ENCODE measurements around the gene CGB7.
"Not testable (repeated sequence)": the region's sequence is repeated elsewhere in the genome, so short reads cannot be mapped to it uniquely, and the experiment has no call there.

Gene CGB7

DNA sequence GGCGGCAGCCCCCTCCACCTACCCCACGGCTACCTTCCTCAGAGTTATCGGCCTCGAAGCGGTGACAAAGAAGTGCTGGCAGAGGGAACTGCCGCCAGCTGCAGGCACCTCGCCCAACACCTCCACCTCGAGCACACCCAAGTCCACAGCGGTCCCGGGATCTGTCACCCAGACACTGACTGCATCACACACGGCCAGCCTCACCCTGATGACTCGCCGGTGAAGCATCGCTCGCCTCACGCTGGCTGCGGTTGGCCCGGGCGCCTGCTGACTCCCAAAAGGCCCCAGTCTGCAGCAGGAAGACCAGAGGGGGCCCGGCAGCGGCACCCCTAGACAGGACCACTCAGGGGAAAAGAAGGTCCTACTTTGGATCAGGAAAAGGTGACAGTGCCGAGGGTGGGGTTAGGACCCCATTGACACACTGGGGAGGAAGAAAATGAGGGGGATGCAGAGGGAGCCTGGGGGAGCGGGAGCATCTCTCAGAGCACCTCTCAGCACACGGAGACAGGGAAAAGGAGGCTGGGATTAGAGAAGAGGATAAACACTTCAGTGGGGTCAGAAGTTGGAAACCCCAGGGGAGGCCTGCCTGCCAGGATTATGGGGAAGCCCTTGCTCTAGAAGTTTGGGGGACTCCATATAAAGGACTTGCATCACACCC lies 7.0 kb downstream of the CGB7 start:
- DNase-seq; intact Hi-C loops (cut with DNase I): not testable (repeated sequence)

DNA sequence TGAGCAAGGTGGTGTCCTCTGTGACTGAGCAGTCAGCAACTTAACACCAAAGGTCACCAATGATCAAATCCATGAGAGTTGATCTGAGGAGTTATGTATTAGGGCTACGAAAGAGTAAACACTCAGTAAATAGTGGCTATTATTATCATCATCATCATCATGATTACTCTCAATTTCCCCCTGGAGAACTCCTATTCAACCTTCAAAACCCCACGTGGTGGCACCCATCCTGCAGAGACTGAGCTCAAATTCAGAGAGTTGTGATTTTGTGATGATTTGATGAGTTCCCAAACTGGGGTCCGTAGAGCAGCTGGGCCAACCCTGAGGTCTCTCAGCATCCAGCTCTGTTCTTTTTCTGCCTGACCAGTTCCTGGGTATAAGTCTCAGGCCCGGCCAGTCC lies 7.7 kb downstream of the CGB7 start:
- intact Hi-C loops (cut with DNase I); DNase-seq: not testable (repeated sequence)

GRCh38 chr19:49049011-49049410 lies 8.5 kb downstream of the CGB7 start, which contains the start of gene CGB8:
Gene CGB8 (minus strand): TSS chr19:49049111. CDS start chr19:49048739, 372 bp downstream.
- intact Hi-C loops (cut with DNase I); DNase-seq: not testable (repeated sequence)

GRCh38 chr19:49043548-49043947 lies 14.0 kb downstream of the CGB7 start, which contains the start of gene CGB5:
Gene CGB5 (plus strand): TSS chr19:49043848. CDS start chr19:49044210, 362 bp downstream.
- DNase-seq; intact Hi-C loops (cut with DNase I): not testable (repeated sequence)

GRCh38 chr19:49042666-49043065 lies 14.9 kb downstream of the CGB7 start:
- intact Hi-C loops (cut with DNase I); DNase-seq: not testable (repeated sequence)

DNA sequence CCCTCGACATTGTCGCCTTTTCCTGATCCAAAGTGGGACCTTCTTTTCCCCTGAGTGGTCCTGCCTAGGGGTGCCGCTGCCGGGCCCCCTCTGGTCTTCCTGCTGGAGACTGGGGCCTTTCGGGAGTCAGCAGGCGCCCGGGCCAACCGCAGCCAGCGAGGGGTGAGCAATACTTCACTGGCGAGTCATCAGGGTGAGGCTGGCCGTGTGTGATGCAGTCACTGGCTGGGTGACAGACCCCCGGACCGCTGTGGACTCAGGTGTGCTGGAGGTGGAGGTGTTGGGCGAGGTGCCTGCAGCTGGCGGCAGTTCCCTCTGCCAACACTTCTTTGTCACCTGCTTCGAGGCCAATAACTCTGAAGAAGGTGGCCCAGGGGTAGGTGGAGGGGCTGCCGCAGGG lies 15.4 kb downstream of the CGB7 start:
- intact Hi-C loops (cut with DNase I) = no loop called here
- DNase-seq = no peak

DNA sequence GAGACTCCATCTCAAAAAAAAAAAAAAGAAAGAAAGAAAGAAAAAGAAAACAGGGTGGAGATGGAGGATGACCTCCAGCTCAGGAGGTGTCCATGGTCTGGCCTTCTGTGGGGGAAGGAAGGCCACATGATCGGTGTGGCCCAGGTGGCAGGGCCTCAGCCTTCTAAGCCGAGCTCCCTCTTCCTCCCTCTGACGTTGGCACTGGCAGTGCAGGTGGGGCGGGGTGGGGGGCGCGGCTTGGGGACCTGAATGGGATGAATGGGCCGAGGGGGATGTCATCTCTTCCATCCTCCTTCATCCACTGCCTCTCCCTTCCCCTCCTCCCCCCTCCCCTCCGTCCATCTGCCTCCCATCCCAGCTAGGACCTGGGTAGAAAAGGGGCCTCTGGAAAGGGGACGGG lies 17.8 kb downstream of the CGB7 start:
- intact Hi-C loops (cut with DNase I); DNase-seq: not testable (repeated sequence)

GRCh38 chr19:49038557-49039276 lies 18.8 kb downstream of the CGB7 start:
- DNase-seq; intact Hi-C loops (cut with DNase I): not testable (repeated sequence)

- intact Hi-C loops (cut with DNase I) = not testable (repeated sequence)
Measured at GRCh38 chr19:49038111-49038510, 19.4 kb downstream of the CGB7 start.

DNA sequence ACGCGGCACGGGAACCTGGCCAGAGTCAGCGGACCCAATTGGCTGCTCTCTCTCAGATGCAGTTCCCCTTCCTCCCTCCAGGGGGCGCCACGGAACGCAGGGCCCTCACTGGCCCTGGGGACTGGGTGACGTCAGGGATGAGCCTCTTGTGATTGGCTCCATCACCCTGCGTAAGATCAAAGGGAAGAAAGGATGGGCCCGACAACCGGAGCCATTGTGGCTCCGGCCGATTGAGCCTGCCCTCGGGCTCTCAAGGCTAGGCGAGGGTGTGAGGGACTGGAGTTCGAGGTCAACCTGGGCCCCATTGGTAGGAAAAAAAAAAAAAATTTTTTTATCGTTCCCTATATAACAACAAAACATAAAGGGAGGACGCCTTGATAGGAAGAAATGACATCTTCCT lies 20.7 kb downstream of the CGB7 start, which contains the start of gene CGB1:
Gene CGB1, minus strand, starts transcription at position 81 of the 400 bp plus-strand sequence. CDS start 184 bp downstream, outside the sequence.
- intact Hi-C loops (cut with DNase I) = not testable (repeated sequence)

More at GRCh38 chr19:49038111-49038510, 19.4 kb downstream of the CGB7 start:
- not testable (repeated sequence) for DNase-seq

DNA sequence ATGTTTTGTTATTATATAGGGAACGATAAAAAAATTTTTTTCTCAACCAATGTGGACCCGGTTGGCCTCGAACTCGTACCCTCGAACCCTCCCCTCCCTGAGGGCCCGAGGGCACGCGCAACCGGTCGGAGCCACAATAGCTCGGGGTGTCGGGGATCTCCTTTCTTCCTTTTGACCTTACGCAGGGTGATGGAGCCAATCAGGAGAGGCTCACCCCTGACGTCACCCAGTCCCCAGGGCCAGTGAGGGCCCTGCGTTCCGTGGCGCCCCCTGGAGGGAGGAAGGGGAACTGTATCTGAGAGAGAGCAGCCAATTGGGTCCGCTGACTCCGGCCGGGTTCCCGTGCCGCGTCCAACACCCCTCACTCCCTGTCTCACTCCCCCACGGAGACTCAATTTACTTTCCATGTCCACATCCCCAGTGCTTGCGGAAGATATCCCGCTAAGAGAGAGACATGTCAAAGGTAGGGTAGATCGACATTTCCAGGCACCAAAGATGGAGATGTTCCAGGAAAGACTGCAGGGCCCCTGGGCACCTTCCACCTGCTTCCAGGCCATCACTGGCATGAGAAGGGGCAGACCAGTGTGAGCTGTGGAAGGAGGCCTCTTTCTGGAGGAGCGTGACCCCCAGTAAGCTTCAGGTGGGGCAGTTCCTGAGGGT lies 25.8 kb downstream of the CGB7 start, which contains the start of gene CGB2:
Gene CGB2, plus strand, starts transcription at position 249 of the 660 bp plus-strand sequence. Its CDS starts 206 bp downstream, at position 455.
- DNase-seq = peak in 1 of 42 donors; percentile 39
- intact Hi-C loops (cut with DNase I) = not testable (repeated sequence)

More for the DNA sequence above, 20.7 kb downstream of the CGB7 start, which contains the start of gene CGB1:
- not testable (repeated sequence) for DNase-seq

DNA sequence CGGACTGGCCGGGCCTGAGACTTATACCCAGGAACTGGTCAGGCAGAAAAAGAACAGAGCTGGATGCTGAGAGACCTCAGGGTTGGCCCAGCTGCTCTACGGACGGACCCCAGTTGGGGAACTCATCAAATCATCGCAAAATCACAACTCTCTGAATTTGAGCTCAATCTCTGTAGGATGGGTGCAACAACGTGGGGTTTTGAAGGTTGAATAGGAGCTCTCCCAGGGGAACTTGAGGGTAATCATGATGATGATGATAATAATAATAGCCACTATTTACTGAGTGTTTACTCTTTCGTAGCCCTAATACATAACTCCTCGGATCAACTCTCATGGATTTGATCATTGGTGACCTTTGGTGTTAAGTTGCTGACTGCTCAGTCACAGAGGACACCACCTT lies 27.2 kb downstream of the CGB7 start:
- intact Hi-C loops (cut with DNase I); DNase-seq: not testable (repeated sequence)

GRCh38 chr19:49029749-49030148 lies 27.8 kb downstream of the CGB7 start:
- intact Hi-C loops (cut with DNase I); DNase-seq: not testable (repeated sequence)

DNA sequence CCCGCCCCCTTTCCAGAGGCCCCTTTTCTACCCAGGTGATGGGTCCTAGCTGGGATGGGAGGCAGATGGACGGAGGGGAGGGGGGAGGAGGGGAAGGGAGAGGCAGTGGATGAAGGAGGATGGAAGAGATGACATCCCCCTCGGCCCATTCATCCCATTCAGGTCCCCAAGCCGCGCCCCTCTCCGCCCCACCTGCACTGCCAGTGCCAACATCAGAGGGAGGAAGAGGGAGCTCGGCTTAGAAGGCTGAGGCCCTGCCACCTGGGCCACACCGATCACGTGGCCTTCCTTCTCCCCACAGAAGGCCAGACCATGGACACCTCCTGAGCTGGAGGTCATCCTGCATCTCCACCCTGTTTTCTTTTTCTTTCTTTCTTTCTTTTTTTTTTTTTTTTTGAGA lies 28.9 kb downstream of the CGB7 start:
- intact Hi-C loops (cut with DNase I); DNase-seq: not testable (repeated sequence)

GRCh38 chr19:49025599-49025998 lies 31.9 kb downstream of the CGB7 start:
- intact Hi-C loops (cut with DNase I) = not testable (repeated sequence)

DNA sequence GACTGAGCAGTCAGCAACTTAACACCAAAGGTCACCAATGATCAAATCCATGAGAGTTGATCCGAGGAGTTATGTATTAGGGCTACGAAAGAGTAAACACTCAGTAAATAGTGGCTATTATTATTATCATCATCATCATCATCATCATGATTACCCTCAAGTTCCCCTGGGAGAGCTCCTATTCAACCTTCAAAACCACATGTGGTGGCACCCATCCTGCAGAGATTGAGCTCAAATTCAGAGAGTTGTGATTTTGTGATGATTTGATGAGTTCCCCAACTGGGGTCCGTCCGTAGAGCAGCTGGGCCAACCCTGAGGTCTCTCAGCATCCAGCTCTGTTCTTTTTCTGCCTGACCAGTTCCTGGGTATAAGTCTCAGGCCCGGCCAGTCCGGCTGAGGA lies 32.5 kb downstream of the CGB7 start:
- DNase-seq; intact Hi-C loops (cut with DNase I): not testable (repeated sequence)

More at GRCh38 chr19:49025599-49025998, 31.9 kb downstream of the CGB7 start:
- DNase-seq = not testable (repeated sequence)

DNA sequence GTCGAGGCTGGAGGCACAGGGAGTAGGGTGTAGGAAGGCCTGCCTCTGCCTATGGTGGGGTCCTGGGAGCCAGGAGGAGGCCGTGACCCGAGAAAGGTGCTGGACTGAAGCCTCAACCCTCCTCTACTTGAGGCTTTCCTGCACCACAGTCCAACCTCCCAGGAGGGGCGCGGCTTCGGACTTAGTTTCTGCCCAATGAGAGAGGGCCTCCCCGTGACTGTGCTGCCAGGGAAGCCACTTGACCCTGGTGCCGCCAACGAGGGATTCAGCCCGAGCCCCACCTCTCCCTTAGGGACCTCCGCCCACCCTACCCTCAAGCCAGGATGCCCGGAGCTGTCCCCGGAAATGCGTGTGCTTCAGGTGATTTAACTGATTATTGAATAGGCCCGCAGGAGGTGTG lies 33.3 kb downstream of the CGB7 start, which contains the start of gene CGB3:
Gene CGB3, minus strand, starts transcription at position 101 of the 400 bp plus-strand sequence. CDS start 362 bp downstream, outside the sequence.
- DNase-seq; intact Hi-C loops (cut with DNase I): not testable (repeated sequence)

GRCh38 chr19:49022116-49022515 lies 35.4 kb downstream of the CGB7 start:
- intact Hi-C loops (cut with DNase I) = no loop called here
- no peak for DNase-seq

Measured in head of caudate nucleus (tissue), 42 donors.